ENCODE results near the gene MUC3A.

The MUC3A gene

DNA sequence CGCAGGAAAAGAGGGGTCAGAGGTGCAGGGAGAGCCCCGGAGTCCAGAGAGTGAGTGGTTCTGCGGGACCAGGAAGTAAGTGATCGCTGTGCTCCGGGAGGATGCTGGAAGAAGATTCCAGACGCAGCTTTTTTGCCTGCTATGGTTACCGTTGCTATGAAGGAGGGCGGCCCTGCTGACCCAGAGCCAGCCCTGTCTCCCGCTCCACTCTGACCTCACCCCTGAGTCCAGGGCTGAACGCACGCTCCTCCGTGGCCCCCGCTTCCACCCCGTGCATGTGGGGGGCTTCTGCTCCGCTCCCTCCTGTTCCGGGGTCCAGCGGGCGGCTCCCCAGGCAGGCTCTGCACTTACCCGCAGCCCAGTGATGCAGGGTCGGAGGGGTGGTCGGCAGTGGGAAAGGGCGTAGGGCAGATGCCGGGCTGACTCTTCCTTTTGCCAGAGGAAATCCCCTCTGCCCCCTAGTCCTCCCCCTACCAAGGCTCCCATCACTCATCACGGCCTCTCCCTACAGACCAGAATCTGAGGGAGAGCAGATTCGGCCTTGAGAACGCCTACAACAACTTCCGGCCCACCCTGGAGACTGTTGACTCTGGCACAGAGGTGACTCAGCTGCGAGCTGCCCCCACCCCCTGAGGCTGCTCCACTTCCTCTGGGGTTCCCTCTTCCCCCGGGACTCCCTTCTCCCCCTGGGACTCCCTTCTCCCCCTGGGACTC lies 67.9 kb downstream of the MUC3A start:
- peak; percentile 86 for DNase-seq (ENCODE audit: low read depth, low spot score)
